ENCODE data around the gene CD163L1.
"Not testable (repeated sequence)": the region's sequence is repeated elsewhere in the genome, so short reads cannot be mapped to it uniquely, and the experiment has no call there.

Gene CD163L1

GRCh38 chr12:7346551-7347225, 97.3 kb downstream of the CD163L1 start:
- DNase-seq (ENCODE audit: low read depth) = peak; percentile 61
- TF ChIP-seq MYC (IDR thresholded peaks at IDR 0.05; ENCODE audit: low read depth, low read length) = no peak
- no peak for TF ChIP-seq MAX (IDR thresholded peaks at IDR 0.05; ENCODE audit: low read depth, low read length)
- no peak for TF ChIP-seq POLR2A (IDR thresholded peaks at IDR 0.05; ENCODE audit: extremely low read depth, insufficient read length)
- H3K4me3 ChIP-seq (ENCODE audit: low read depth, low read length) = no peak overlapping the region

GRCh38 chr12:7344833-7345606, 98.9 kb downstream of the CD163L1 start:
- TF ChIP-seq MYC (IDR thresholded peaks at IDR 0.05; ENCODE audit: low read depth, low read length) = no peak
- TF ChIP-seq, protein P1, sequence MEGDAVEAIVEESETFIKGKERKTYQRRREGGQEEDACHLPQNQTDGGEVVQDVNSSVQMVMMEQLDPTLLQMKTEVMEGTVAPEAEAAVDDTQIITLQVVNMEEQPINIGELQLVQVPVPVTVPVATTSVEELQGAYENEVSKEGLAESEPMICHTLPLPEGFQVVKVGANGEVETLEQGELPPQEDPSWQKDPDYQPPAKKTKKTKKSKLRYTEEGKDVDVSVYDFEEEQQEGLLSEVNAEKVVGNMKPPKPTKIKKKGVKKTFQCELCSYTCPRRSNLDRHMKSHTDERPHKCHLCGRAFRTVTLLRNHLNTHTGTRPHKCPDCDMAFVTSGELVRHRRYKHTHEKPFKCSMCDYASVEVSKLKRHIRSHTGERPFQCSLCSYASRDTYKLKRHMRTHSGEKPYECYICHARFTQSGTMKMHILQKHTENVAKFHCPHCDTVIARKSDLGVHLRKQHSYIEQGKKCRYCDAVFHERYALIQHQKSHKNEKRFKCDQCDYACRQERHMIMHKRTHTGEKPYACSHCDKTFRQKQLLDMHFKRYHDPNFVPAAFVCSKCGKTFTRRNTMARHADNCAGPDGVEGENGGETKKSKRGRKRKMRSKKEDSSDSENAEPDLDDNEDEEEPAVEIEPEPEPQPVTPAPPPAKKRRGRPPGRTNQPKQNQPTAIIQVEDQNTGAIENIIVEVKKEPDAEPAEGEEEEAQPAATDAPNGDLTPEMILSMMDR (IDR thresholded peaks at IDR 0.05; ENCODE audit: low read depth, low read length) = no peak
- no peak for TF ChIP-seq MAX (IDR thresholded peaks at IDR 0.05; ENCODE audit: low read depth, low read length)
- no peak for TF ChIP-seq POLR2A (IDR thresholded peaks at IDR 0.05; ENCODE audit: extremely low read depth, insufficient read length)
- peak; percentile 68 for DNase-seq (ENCODE audit: low read depth)
- H3K4me3 ChIP-seq (ENCODE audit: low read depth, low read length) = no peak overlapping the region

DNA sequence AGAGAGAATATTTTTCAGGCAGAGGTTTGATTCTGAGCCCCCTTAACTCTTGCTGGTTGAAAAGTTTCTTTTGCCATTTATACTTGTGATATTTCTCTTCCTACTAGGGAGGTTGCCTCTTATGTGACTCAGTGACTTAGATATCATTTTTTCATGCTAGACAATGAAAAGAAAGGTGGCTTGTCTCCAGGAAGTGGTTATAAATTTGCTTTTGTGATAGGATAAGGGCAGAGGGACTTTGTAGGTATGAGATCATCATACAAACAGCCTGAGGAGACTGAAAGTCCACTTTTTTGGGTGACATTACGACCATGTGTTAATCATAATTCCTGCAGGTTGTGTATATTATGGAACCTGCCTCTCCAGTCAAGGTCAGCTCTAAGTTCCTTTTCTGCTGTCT, 104.3 kb downstream of the CD163L1 start:
- H3K4me3 ChIP-seq (ENCODE audit: low read depth, low read length) = no peak overlapping the region
- no peak for DNase-seq (ENCODE audit: low read depth)
- no peak for TF ChIP-seq MYC (IDR thresholded peaks at IDR 0.05; ENCODE audit: low read depth, low read length)
- no peak for TF ChIP-seq POLR2A (IDR thresholded peaks at IDR 0.05; ENCODE audit: extremely low read depth, insufficient read length)
- TF ChIP-seq, protein P1 (IDR thresholded peaks at IDR 0.05; ENCODE audit: low read depth, low read length) = no peak

- H3K4me3 ChIP-seq (ENCODE audit: low read depth, low read length); DNase-seq (ENCODE audit: low read depth): not testable (repeated sequence)
Observed at GRCh38 chr12:7337790-7338189, 106.2 kb downstream of the CD163L1 start.

- no peak for TF ChIP-seq POLR2A (IDR thresholded peaks at IDR 0.05; ENCODE audit: extremely low read depth, insufficient read length)
- TF ChIP-seq MYC (IDR thresholded peaks at IDR 0.05; ENCODE audit: low read depth, low read length) = no peak
- no peak for TF ChIP-seq MAX (IDR thresholded peaks at IDR 0.05; ENCODE audit: low read depth, low read length)
- TF ChIP-seq, protein P1 (IDR thresholded peaks at IDR 0.05; ENCODE audit: low read depth, low read length) = no peak
- no peak for DNase-seq (ENCODE audit: low read depth)
- H3K4me3 ChIP-seq (ENCODE audit: low read depth, low read length) = no peak overlapping the region
Observed at GRCh38 chr12:7327918-7328317, 116.0 kb downstream of the CD163L1 start.

DNA sequence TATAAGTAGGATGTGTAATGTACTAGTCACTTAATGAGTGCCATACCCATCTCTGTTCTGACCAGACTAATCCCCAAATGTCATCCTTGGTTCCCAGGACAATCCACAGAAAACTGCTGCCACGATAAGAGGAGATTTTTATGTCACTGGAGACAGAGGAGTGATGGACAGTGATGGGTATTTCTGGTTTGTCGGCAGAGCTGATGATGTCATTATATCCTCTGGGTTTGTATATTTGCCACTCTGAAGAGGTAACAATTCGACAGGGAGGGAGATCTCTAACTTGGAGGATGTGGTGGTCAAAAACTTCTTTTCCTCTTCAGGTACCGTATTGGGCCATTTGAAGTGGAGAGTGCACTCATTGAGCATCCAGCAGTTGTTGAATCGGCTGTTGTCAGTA, 119.8 kb downstream of the CD163L1 start:
- TF ChIP-seq POLR2A (IDR thresholded peaks at IDR 0.05; ENCODE audit: extremely low read depth, insufficient read length) = no peak
- TF ChIP-seq, protein P1 (IDR thresholded peaks at IDR 0.05; ENCODE audit: low read depth, low read length) = no peak
- TF ChIP-seq MYC (IDR thresholded peaks at IDR 0.05; ENCODE audit: low read depth, low read length) = no peak
- TF ChIP-seq MAX (IDR thresholded peaks at IDR 0.05; ENCODE audit: low read depth, low read length) = no peak
- H3K4me3 ChIP-seq (ENCODE audit: low read depth, low read length) = no peak overlapping the region
- no peak for DNase-seq (ENCODE audit: low read depth)
